Measurements from ENCODE around the gene H1-8.

The H1-8 gene

DNA sequence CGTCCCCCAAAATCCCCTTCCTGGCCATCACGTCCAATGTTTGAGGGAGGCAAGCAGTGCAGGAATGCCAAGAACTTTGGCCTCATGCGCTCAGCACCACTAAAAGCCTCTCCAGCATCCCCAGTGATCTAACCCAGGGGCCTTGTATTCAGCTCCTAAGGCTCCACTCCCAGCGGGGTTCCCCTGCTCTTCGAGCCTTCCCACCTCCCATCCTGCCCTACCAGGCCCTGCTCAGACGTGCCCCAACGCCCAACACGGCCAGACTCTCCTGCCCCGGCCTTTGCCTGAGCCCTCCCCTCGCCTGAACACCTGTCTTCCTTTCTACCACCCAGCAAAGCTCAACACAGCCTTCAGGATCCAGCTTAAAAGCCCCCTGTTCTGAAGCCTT, 33.0 kb downstream of the H1-8 start:
- CTCF ChIA-PET = interaction anchor here (0.8 to 2.1 kb wide), 2 partner anchors 10 to 52 kb away, joined by 3 to 8 read pairs; no protein-coding TSS in a partner anchor
- POLR2A ChIA-PET = no interaction called here
- TF ChIP-seq CTCF (IDR thresholded peaks at IDR 0.05; ENCODE audit: control extremely low read depth, extremely low read depth, low read depth, missing control alignments) = no peak
- no peak for DNase-seq (ENCODE audit: extremely low spot score)

GRCh38 chr3:129576514-129577352, 33.8 kb downstream of the H1-8 start:
- ChIA-PET CTCF (interaction anchor here (1.1 to 2.1 kb wide), 3 partner anchors 10 to 87 kb away, joined by 3 to 8 read pairs (median 5); no protein-coding TSS in a partner anchor), POLR2A (interaction anchor here (0.6 kb wide), 1 partner anchor 302 kb away, joined by 3 read pairs; no protein-coding TSS in a partner anchor)
- DNase-seq (ENCODE audit: extremely low spot score) = peak; percentile 55
- no peak for TF ChIP-seq CTCF (IDR thresholded peaks at IDR 0.05; ENCODE audit: control extremely low read depth, extremely low read depth, low read depth, missing control alignments)

DNA sequence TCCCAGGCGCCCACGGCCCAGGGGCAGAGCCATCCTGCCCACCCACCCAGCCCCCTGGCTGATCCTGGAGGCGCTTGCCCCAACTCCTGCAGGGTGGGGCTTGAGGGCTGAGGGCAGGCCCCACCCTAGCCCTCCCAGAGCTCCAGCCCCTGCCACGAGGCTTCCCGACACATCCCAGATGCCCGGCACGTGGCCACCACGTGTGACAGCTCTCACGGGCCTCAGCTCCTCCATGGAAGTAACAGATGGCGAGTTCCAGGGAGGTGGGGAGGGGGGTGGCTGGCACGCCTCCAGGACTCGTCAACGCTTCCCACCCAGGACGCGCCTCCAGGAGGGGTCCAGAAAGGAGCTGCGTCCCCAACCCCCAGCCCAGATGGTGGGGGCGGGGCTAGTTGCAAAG, 34.4 kb downstream of the H1-8 start:
- no peak for TF ChIP-seq CTCF (IDR thresholded peaks at IDR 0.05; ENCODE audit: control extremely low read depth, extremely low read depth, low read depth, missing control alignments)
- DNase-seq (ENCODE audit: extremely low spot score) = no peak
- ChIA-PET POLR2A (interaction anchor here (0.6 kb wide), 1 partner anchor 302 kb away, joined by 3 read pairs; no protein-coding TSS in a partner anchor), CTCF (interaction anchor here (1.1 to 2.1 kb wide), 3 partner anchors 11 to 88 kb away, joined by 3 to 8 read pairs (median 5); no protein-coding TSS in a partner anchor)

DNA sequence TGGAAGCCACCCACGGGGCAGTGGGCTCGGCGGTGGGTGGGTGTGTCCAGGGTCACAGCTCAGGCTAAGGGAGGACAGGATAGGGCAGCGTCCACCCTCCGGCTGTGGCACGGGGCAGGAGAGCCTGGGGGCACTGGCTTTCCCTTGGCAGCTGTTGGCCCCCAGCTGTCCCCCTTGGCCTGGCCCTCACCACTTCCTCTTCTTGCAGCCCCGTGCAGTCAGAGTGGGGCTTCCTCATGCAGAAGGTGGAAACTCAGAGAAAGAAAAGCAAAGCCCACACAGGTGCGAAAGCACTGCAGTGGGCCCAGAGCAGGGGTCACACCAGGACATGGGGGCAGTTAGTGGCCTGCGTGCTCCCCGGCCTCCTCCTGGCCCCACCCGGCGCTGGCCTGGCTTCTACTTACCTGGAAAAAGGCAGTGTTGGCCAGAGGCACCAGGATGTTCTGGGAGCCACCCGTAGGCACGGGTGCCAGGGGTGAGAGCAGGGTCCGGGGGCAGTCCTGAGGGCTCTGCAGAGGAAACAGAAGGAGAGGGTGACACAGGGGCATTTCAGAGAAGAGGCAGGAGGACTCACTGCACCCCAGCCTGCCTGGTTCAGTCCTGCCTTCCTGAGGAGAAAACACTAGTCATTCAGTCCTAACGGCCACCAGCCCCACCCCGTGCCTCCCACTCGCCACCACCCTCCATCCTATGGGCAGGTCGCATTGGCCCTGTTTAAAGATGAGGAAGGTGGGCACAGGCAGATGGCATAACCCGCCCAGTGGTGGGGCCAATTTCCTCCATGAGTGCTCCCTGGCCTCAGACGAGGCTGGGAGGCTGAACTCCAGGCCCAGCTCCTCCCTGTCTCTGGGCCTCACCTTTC, 35.2 kb downstream of the H1-8 start:
- peak; percentile 79 for DNase-seq (ENCODE audit: extremely low spot score)
- ChIA-PET CTCF (interaction anchor here (1.6 to 2.1 kb wide), 2 partner anchors 12 to 88 kb away, joined by 5 to 8 read pairs; no protein-coding TSS in a partner anchor), POLR2A (no interaction called here)
- TF ChIP-seq CTCF (IDR thresholded peaks at IDR 0.05; ENCODE audit: control extremely low read depth, extremely low read depth, low read depth, missing control alignments) = no peak

- ChIA-PET POLR2A (no interaction called here), CTCF (no interaction called here)
- TF ChIP-seq CTCF (IDR thresholded peaks at IDR 0.05; ENCODE audit: control extremely low read depth, extremely low read depth, low read depth, missing control alignments) = no peak
- DNase-seq (ENCODE audit: extremely low spot score) = no peak
Measured at GRCh38 chr3:129579991-129580390, 37.0 kb downstream of the H1-8 start.

- POLR2A ChIA-PET = no interaction called here
- no peak for DNase-seq (ENCODE audit: extremely low spot score)
- CTCF ChIA-PET = interaction anchor here (1.0 kb wide), 1 partner anchor 19 kb away, joined by 3 read pairs; no protein-coding TSS in a partner anchor
- no peak for TF ChIP-seq CTCF (IDR thresholded peaks at IDR 0.05; ENCODE audit: control extremely low read depth, extremely low read depth, low read depth, missing control alignments)
Measured at GRCh38 chr3:129581623-129582022, 38.6 kb downstream of the H1-8 start.
